Ishikawa (cell line): ENCODE measurements around the gene ACVR2A.

Experiments
- CEBPB ChIP-seq: IDR thresholded peaks from 2 replicates; pipeline ENCODE4 v1.6.1; 2012
- CREB1 ChIP-seq: IDR thresholded peaks from 2 replicates; pipeline ENCODE4 v1.6.1; 2012; ENCODE audit warnings: low read depth
- EGR1 ChIP-seq: IDR thresholded peaks from 2 replicates; pipeline ENCODE4 v1.6.1; 2012
- EP300 ChIP-seq: IDR thresholded peaks from 2 replicates; pipeline ENCODE4 v1.6.1; 2012; ENCODE audit warnings: borderline replicate concordance
- FOXM1 ChIP-seq: IDR thresholded peaks from 2 replicates; pipeline ENCODE4 v1.6.1; 2012; ENCODE audit warnings: low read depth, borderline replicate concordance
- MAX ChIP-seq: IDR thresholded peaks from 2 replicates; pipeline ENCODE4 v1.6.1; 2012
- NFIC ChIP-seq: IDR thresholded peaks from 2 replicates; pipeline ENCODE4 v1.6.1; 2012
- RAD21 ChIP-seq: IDR thresholded peaks from 2 replicates; pipeline ENCODE4 v1.6.1; 2012; ENCODE audit warnings: low read depth
- REST ChIP-seq: IDR thresholded peaks from 2 replicates; pipeline ENCODE4 v1.6.1; 2012; ENCODE audit warnings: low read depth, mild to moderate bottlenecking
- TAF1 ChIP-seq: IDR thresholded peaks from 2 replicates; pipeline ENCODE4 v1.6.1; 2012; ENCODE audit warnings: low read depth, mild to moderate bottlenecking
- TCF12 ChIP-seq: IDR thresholded peaks from 2 replicates; pipeline ENCODE4 v1.6.1; 2012; ENCODE audit warnings: low read depth
- TEAD4 ChIP-seq: IDR thresholded peaks from 2 replicates; pipeline ENCODE4 v1.6.1; 2012
- USF1 ChIP-seq: IDR thresholded peaks from 2 replicates; pipeline ENCODE4 v1.6.1; 2012
- YY1 ChIP-seq: IDR thresholded peaks from 2 replicates; pipeline ENCODE4 v1.6.1; 2012; ENCODE audit warnings: low read depth
- ZBTB7A ChIP-seq: IDR thresholded peaks from 2 replicates; pipeline ENCODE4 v1.6.1; 2012; ENCODE audit warnings: low read depth

The ACVR2A gene

GRCh38 chr2:147884830-147885229 lies 40.0 kb downstream of the ACVR2A start:
- TF ChIP-seq TAF1 = no peak
- no peak for TF ChIP-seq RAD21
- TF ChIP-seq YY1 = no peak
- TF ChIP-seq FOXM1 = no peak
- no peak for TF ChIP-seq EP300
- no peak for TF ChIP-seq NFIC
- TF ChIP-seq TEAD4 = no peak

GRCh38 chr2:147886136-147886535 lies 41.3 kb downstream of the ACVR2A start:
- TF ChIP-seq USF1 (no peak), ZBTB7A (no peak), REST (no peak), RAD21 (no peak), EP300 (no peak), TEAD4 (no peak), NFIC (no peak), MAX (no peak), FOXM1 (no peak), TAF1 (no peak), YY1 (no peak), CREB1 (no peak), EGR1 (no peak), TCF12 (no peak)

GRCh38 chr2:147888680-147889079 lies 43.9 kb downstream of the ACVR2A start:
- no peak for TF ChIP-seq CREB1
- TF ChIP-seq EGR1 = no peak
- TF ChIP-seq YY1 = no peak
- TF ChIP-seq RAD21 = no peak
- no peak for TF ChIP-seq TAF1
- no peak for TF ChIP-seq TCF12
- TF ChIP-seq ZBTB7A = no peak
- no peak for TF ChIP-seq REST
- no peak for TF ChIP-seq NFIC
- TF ChIP-seq CEBPB = no peak
- no peak for TF ChIP-seq EP300
- TF ChIP-seq USF1 = no peak
- TF ChIP-seq MAX = no peak
- TF ChIP-seq TEAD4 = no peak
- TF ChIP-seq FOXM1 = no peak

- no peak for TF ChIP-seq TAF1
- TF ChIP-seq MAX = no peak
- TF ChIP-seq RAD21 = no peak
- no peak for TF ChIP-seq YY1
- no peak for TF ChIP-seq USF1
- no peak for TF ChIP-seq EP300
- TF ChIP-seq NFIC = no peak
Observed at GRCh38 chr2:147904051-147904450, 59.2 kb downstream of the ACVR2A start.

- TF ChIP-seq RAD21 (no peak), TEAD4 (no peak), TAF1 (no peak), NFIC (no peak), CEBPB (no peak), REST (no peak), YY1 (no peak), FOXM1 (no peak), ZBTB7A (no peak), MAX (no peak), USF1 (no peak)
Observed at GRCh38 chr2:147909178-147909577, 64.3 kb downstream of the ACVR2A start.
